ENCODE results near the gene HOXA6.

The HOXA6 gene

GRCh38 chr7:27172823-27173510, 25.4 kb upstream of the HOXA6 start:
- H3K4me3 ChIP-seq (ENCODE audit: low read length in 2 of 2) = peak overlapping the region; percentile 64 to 79
- H3K4me1 ChIP-seq (ENCODE audit: control insufficient read depth in 2 of 2, insufficient read depth in 2 of 2, low read length in 2 of 2) = peaks cover 29 to 46% of the 10 kb centered on the region in 2 donors
- H3K9me3 ChIP-seq (ENCODE audit: control insufficient read depth in 2 of 2, low read length in 2 of 2) = no peaks in the 10 kb centered on the region
- peaks cover 0 to 13% of the 10 kb centered on the region in 2 donors for H3K27me3 ChIP-seq (ENCODE audit: control insufficient read depth in 2 of 2, insufficient read depth in 2 of 2, low read length in 2 of 2)
- H3K9ac ChIP-seq (ENCODE audit: low read depth in 1 of 2, low read length in 2 of 2) = peak overlapping the region; percentile 73 to 96
- no peaks in the 10 kb centered on the region for H3K36me3 ChIP-seq (ENCODE audit: control insufficient read depth in 2 of 2, insufficient read depth in 2 of 2, low read length in 2 of 2)
- peak overlapping the region; percentile 96 for H3K27ac ChIP-seq (ENCODE audit: low read depth in 2 of 2, low read length in 2 of 2)

GRCh38 chr7:27172315-27172774, 24.8 kb upstream of the HOXA6 start:
- H3K27me3 ChIP-seq (ENCODE audit: control insufficient read depth in 2 of 2, insufficient read depth in 2 of 2, low read length in 2 of 2) = peaks cover 0 to 13% of the 10 kb centered on the region in 2 donors
- no peaks in the 10 kb centered on the region for H3K36me3 ChIP-seq (ENCODE audit: control insufficient read depth in 2 of 2, insufficient read depth in 2 of 2, low read length in 2 of 2)
- H3K9me3 ChIP-seq (ENCODE audit: control insufficient read depth in 2 of 2, low read length in 2 of 2) = no peaks in the 10 kb centered on the region
- H3K9ac ChIP-seq (ENCODE audit: low read depth in 1 of 2, low read length in 2 of 2) = peak overlapping the region; percentile 73 to 96
- H3K4me1 ChIP-seq (ENCODE audit: control insufficient read depth in 2 of 2, insufficient read depth in 2 of 2, low read length in 2 of 2) = peaks cover 29 to 47% of the 10 kb centered on the region in 2 donors
- peak overlapping the region; percentile 64 to 79 for H3K4me3 ChIP-seq (ENCODE audit: low read length in 2 of 2)
- H3K27ac ChIP-seq (ENCODE audit: low read depth in 2 of 2, low read length in 2 of 2) = peak overlapping the region; percentile 96

DNA sequence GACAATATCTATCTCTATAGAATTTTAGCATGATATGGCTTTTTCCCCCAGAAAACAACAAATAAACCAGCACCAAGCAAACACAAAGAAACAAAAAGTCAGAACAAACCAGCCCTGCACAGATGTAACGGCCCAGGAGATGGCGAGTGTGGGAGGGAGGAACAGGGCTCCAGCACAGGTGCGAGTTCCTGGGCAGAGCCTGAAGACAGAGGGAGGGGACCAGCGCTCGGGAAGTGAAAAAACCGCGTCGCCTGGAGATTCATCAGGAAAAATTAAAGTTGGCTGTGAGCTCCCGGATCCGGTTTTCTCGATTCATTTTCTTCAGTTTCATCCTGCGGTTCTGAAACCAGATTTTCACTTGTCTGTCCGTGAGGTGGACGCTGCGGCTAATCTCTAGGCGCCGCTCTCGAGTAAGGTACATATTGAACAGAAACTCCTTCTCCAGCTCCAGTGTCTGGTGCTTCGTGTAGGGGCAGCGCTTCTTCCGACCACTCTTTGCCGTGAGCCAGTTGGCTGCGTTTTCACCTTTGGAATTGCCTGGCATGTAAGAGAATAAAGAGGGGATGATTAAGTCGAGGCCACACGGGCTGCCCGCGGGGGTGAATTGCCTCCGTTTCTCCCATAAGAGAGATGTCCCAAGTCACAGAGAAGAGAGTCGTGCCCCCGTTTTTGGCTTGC, 24.2 kb upstream of the HOXA6 start:
- Histone ChIP-seq H3K4me3 (ENCODE audit: low read length in 2 of 2) (peak overlapping the region; percentile 64 to 79), H3K27ac (ENCODE audit: low read depth in 2 of 2, low read length in 2 of 2) (peak overlapping the region; percentile 96), H3K27me3 (ENCODE audit: control insufficient read depth in 2 of 2, insufficient read depth in 2 of 2, low read length in 2 of 2) (peaks cover 0 to 13% of the 10 kb centered on the region in 2 donors), H3K9ac (ENCODE audit: low read depth in 1 of 2, low read length in 2 of 2) (peak overlapping the region; percentile 73 to 96), H3K4me1 (ENCODE audit: control insufficient read depth in 2 of 2, insufficient read depth in 2 of 2, low read length in 2 of 2) (peaks cover 29 to 43% of the 10 kb centered on the region in 2 donors), H3K9me3 (ENCODE audit: control insufficient read depth in 2 of 2, low read length in 2 of 2) (no peaks in the 10 kb centered on the region), H3K36me3 (ENCODE audit: control insufficient read depth in 2 of 2, insufficient read depth in 2 of 2, low read length in 2 of 2) (no peaks in the 10 kb centered on the region)

DNA sequence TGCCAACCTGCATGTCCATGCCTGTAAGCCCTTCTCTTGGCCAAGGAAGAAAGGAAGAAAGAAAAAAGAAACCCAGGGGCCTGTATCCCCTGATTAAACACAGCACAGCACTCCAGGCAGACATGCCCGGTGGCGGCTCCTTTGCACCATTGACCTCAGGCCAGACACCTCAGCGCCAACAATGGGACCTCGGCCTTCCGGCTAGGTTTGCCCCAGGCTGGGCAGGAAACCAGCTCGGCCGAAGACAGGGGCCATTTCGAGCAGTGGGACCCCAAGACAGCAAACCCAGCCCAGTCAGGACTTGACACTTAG, 23.7 kb upstream of the HOXA6 start:
- Histone ChIP-seq H3K9me3 (ENCODE audit: control insufficient read depth in 2 of 2, low read length in 2 of 2) (no peaks in the 10 kb centered on the region), H3K27me3 (ENCODE audit: control insufficient read depth in 2 of 2, insufficient read depth in 2 of 2, low read length in 2 of 2) (peaks cover 0 to 13% of the 10 kb centered on the region in 2 donors), H3K4me3 (ENCODE audit: low read length in 2 of 2) (peak overlapping the region; percentile 64 to 79), H3K36me3 (ENCODE audit: control insufficient read depth in 2 of 2, insufficient read depth in 2 of 2, low read length in 2 of 2) (no peaks in the 10 kb centered on the region), H3K9ac (ENCODE audit: low read depth in 1 of 2, low read length in 2 of 2) (peak overlapping the region; percentile 73 to 96), H3K27ac (ENCODE audit: low read depth in 2 of 2, low read length in 2 of 2) (peak overlapping the region; percentile 96), H3K4me1 (ENCODE audit: control insufficient read depth in 2 of 2, insufficient read depth in 2 of 2, low read length in 2 of 2) (peaks cover 24 to 41% of the 10 kb centered on the region in 2 donors)

- H3K36me3 ChIP-seq (ENCODE audit: control insufficient read depth in 2 of 2, insufficient read depth in 2 of 2, low read length in 2 of 2) = no peaks in the 10 kb centered on the region
- H3K27me3 ChIP-seq (ENCODE audit: control insufficient read depth in 2 of 2, insufficient read depth in 2 of 2, low read length in 2 of 2) = peaks cover 0 to 12% of the 10 kb centered on the region in 2 donors
- no peaks in the 10 kb centered on the region for H3K9me3 ChIP-seq (ENCODE audit: control insufficient read depth in 2 of 2, low read length in 2 of 2)
- H3K4me3 ChIP-seq (ENCODE audit: low read length in 2 of 2) = peak overlapping the region; percentile 67 to 79
- peak overlapping the region; percentile 96 for H3K27ac ChIP-seq (ENCODE audit: low read depth in 2 of 2, low read length in 2 of 2)
- H3K9ac ChIP-seq (ENCODE audit: low read depth in 1 of 2, low read length in 2 of 2) = peak overlapping the region; percentile 73 to 96
- peaks cover 24 to 35% of the 10 kb centered on the region in 2 donors for H3K4me1 ChIP-seq (ENCODE audit: control insufficient read depth in 2 of 2, insufficient read depth in 2 of 2, low read length in 2 of 2)
Measured at GRCh38 chr7:27170426-27171324, 23.1 kb upstream of the HOXA6 start.

DNA sequence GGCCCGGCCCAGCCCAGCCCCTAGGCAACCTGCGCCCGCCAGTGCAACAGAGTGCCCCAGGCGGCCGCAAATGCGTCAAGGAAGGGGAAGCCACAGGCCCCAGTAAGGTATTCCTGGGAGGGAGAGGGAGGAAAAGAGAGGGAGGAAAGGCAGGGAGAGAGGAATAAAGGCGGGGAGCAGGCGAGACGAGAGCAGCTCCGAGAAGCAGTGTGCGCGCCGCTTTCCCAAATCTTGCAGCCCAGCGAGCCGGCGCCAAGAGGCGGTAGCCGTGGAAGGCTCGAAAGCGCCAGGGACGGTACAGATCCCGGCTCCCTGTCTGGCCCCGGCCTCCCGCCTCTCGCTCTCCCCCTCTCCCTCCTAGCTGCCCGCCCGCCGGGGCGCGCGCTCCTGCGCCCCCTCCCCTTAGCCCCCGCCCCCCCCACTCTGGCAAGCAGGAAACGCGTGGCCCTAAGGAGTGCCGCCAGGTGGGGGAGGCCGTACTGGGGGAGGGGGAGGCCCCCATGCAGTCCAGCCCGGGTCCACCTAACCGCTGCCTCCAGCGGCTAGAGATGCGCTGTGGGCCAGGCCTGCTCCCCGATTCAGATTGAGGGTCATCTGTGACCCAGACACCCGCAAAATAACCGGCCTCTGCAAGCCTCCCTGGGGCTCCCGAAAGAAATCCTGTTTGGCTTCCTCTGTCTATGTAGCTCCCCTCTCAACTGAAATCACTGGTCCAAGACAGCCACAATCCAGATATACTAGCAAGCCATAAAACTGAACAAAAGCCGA, 22.3 kb upstream of the HOXA6 start:
- H3K27me3 ChIP-seq (ENCODE audit: control insufficient read depth in 2 of 2, insufficient read depth in 2 of 2, low read length in 2 of 2) = peaks cover 0 to 7% of the 10 kb centered on the region in 2 donors
- no peaks in the 10 kb centered on the region for H3K9me3 ChIP-seq (ENCODE audit: control insufficient read depth in 2 of 2, low read length in 2 of 2)
- peak overlapping the region; percentile 91 to 92 for H3K27ac ChIP-seq (ENCODE audit: low read depth in 2 of 2, low read length in 2 of 2)
- peaks cover 21 to 28% of the 10 kb centered on the region in 2 donors for H3K4me1 ChIP-seq (ENCODE audit: control insufficient read depth in 2 of 2, insufficient read depth in 2 of 2, low read length in 2 of 2)
- peak overlapping the region; percentile 67 to 84 for H3K4me3 ChIP-seq (ENCODE audit: low read length in 2 of 2)
- H3K36me3 ChIP-seq (ENCODE audit: control insufficient read depth in 2 of 2, insufficient read depth in 2 of 2, low read length in 2 of 2) = no peaks in the 10 kb centered on the region
- H3K9ac ChIP-seq (ENCODE audit: low read depth in 1 of 2, low read length in 2 of 2) = peak overlapping the region; percentile 83 to 96

- peaks cover 0 to 3% of the 10 kb centered on the region in 2 donors for H3K27me3 ChIP-seq (ENCODE audit: control insufficient read depth in 2 of 2, insufficient read depth in 2 of 2, low read length in 2 of 2)
- peaks cover 22 to 31% of the 10 kb centered on the region in 2 donors for H3K4me1 ChIP-seq (ENCODE audit: control insufficient read depth in 2 of 2, insufficient read depth in 2 of 2, low read length in 2 of 2)
- H3K4me3 ChIP-seq (ENCODE audit: low read length in 2 of 2) = peak overlapping the region; percentile 67 to 84
- no peaks in the 10 kb centered on the region for H3K9me3 ChIP-seq (ENCODE audit: control insufficient read depth in 2 of 2, low read length in 2 of 2)
- peak overlapping the region; percentile 81 to 96 for H3K9ac ChIP-seq (ENCODE audit: low read depth in 1 of 2, low read length in 2 of 2)
- no peaks in the 10 kb centered on the region for H3K36me3 ChIP-seq (ENCODE audit: control insufficient read depth in 2 of 2, insufficient read depth in 2 of 2, low read length in 2 of 2)
- H3K27ac ChIP-seq (ENCODE audit: low read depth in 2 of 2, low read length in 2 of 2) = peak overlapping the region; percentile 91 to 92
Measured at GRCh38 chr7:27168265-27168947, 20.8 kb upstream of the HOXA6 start.

DNA sequence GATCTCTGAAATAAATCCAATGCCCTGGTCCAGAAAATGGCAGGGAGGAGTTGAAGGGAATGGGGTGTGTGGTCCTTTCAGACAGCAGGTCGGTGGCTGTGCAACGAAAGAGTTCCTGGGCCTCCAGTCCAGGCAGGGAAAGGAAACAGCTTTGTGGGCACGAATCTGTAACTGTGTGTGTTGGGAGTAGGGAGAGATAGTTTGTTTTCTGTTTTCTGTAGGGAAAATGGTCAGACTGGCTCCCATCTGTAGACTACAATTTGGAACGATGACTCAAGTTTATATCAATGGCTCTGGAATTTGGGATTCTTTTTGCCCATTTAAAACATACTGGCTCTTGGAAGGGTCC, 20.3 kb upstream of the HOXA6 start:
- Histone ChIP-seq H3K27me3 (ENCODE audit: control insufficient read depth in 2 of 2, insufficient read depth in 2 of 2, low read length in 2 of 2) (peaks cover 0 to 4% of the 10 kb centered on the region in 2 donors), H3K36me3 (ENCODE audit: control insufficient read depth in 2 of 2, insufficient read depth in 2 of 2, low read length in 2 of 2) (no peaks in the 10 kb centered on the region), H3K9ac (ENCODE audit: low read depth in 1 of 2, low read length in 2 of 2) (peak overlapping the region; percentile 81 to 96), H3K9me3 (ENCODE audit: control insufficient read depth in 2 of 2, low read length in 2 of 2) (no peaks in the 10 kb centered on the region), H3K4me1 (ENCODE audit: control insufficient read depth in 2 of 2, insufficient read depth in 2 of 2, low read length in 2 of 2) (peaks cover 18 to 33% of the 10 kb centered on the region in 2 donors), H3K4me3 (ENCODE audit: low read length in 2 of 2) (peak overlapping the region; percentile 67 to 84), H3K27ac (ENCODE audit: low read depth in 2 of 2, low read length in 2 of 2) (peak overlapping the region; percentile 91 to 92)
